Activated CD4-positive, alpha-beta T cell treated with anti-CD3 and anti-CD28 coated beads for 48 hours (primary cell): ENCODE measurements around the gene USP37.
"Not testable (repeated sequence)": the region's sequence is repeated elsewhere in the genome, so short reads cannot be mapped to it uniquely, and the experiment has no call there.

Source experiments
- DNase-seq: peaks from one replicate; pipeline ENCODE4 v3.0.0-alpha.2; 2020

Gene USP37

GRCh38 chr2:218568190-218569037 lies at the start of gene USP37, which contains the start of gene CNOT9:
TSS of gene USP37 (minus strand) at chr2:218568351. CDS start at chr2:218558653, 9,698 bp downstream.
TSS of gene CNOT9 (plus strand) at chr2:218568839. CDS start at chr2:218568955, 116 bp downstream.
- DNase-seq: peak; percentile 100

- no peak for DNase-seq
These were observed 47.7 kb upstream of the USP37 start for GRCh38 chr2:218615868-218616315.

- DNase-seq: no peak
These were observed 39.4 kb upstream of the USP37 start, which contains the start of gene PLCD4 for GRCh38 chr2:218607436-218608115. TSS of gene PLCD4 (plus strand) at chr2:218607899. CDS start at chr2:218615740, 7,841 bp downstream.

GRCh38 chr2:218605432-218605831 lies 37.3 kb upstream of the USP37 start:
- no peak for DNase-seq

GRCh38 chr2:218585541-218585940 lies 17.4 kb upstream of the USP37 start:
- no peak for DNase-seq

- DNase-seq: no peak
These were observed 16.1 kb upstream of the USP37 start for GRCh38 chr2:218583983-218584850.

GRCh38 chr2:218582076-218582475 lies 13.9 kb upstream of the USP37 start:
- no peak for DNase-seq

GRCh38 chr2:218578272-218578877 lies 10.2 kb upstream of the USP37 start:
- no peak for DNase-seq

GRCh38 chr2:218577482-218578220 lies 9.5 kb upstream of the USP37 start:
- DNase-seq: no peak

GRCh38 chr2:218576854-218577253 lies 8.7 kb upstream of the USP37 start:
- DNase-seq: no peak

- DNase-seq: no peak
These were observed 2.7 kb upstream of the USP37 start for GRCh38 chr2:218570850-218571249.

- DNase-seq: no peak
These were observed 1.7 kb upstream of the USP37 start for GRCh38 chr2:218569661-218570500.

GRCh38 chr2:218569038-218569431 lies 884 bp upstream of the USP37 start:
- DNase-seq: peak; percentile 72

- DNase-seq: no peak
These were observed 358 bp downstream of the USP37 start for GRCh38 chr2:218567797-218568189.

GRCh38 chr2:218566296-218566695 lies 1.9 kb downstream of the USP37 start:
- no peak for DNase-seq

- no peak for DNase-seq
These were observed 4.1 kb downstream of the USP37 start for GRCh38 chr2:218564056-218564455.

GRCh38 chr2:218558986-218559385 lies 9.2 kb downstream of the USP37 start:
- DNase-seq: no peak

- no peak for DNase-seq
These were observed 10.2 kb downstream of the USP37 start for GRCh38 chr2:218557941-218558340.

GRCh38 chr2:218555527-218555926 lies 12.6 kb downstream of the USP37 start:
- DNase-seq: no peak

- not testable (repeated sequence) for DNase-seq
These were observed 13.9 kb downstream of the USP37 start for GRCh38 chr2:218554225-218554624.

GRCh38 chr2:218547978-218548377 lies 20.2 kb downstream of the USP37 start:
- DNase-seq: no peak
